GM12872 (cell line): ENCODE data around the gene USP14.

Experiments used
- TF ChIP-seq, protein P1 (sequence below): IDR thresholded peaks from 3 replicates; pipeline ENCODE4 v1.5.1; 2011; ENCODE audit warnings: low read depth, mild to moderate bottlenecking, low read length, moderate library complexity; ENCODE audit not compliant: insufficient read depth

Gene USP14

DNA sequence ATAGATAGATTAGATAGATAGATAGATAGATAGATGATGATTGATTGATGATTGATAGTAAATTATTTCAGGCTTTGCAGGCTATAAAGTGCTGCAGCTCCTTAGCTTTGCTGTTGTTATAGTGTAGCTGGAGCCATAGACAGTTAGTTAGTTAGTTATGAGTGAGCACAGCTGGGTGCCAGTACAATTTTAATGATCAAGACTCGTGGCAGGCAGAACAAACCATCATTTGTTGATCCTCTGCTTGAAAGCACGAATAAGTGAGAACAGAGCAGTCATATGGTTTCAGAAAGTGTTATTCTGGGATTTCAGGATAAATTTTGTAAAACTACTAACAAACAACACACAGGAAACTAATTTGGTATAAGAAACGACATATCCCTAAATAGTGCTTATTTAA is 55.6 kb downstream of the USP14 start:
- TF ChIP-seq, protein P1, sequence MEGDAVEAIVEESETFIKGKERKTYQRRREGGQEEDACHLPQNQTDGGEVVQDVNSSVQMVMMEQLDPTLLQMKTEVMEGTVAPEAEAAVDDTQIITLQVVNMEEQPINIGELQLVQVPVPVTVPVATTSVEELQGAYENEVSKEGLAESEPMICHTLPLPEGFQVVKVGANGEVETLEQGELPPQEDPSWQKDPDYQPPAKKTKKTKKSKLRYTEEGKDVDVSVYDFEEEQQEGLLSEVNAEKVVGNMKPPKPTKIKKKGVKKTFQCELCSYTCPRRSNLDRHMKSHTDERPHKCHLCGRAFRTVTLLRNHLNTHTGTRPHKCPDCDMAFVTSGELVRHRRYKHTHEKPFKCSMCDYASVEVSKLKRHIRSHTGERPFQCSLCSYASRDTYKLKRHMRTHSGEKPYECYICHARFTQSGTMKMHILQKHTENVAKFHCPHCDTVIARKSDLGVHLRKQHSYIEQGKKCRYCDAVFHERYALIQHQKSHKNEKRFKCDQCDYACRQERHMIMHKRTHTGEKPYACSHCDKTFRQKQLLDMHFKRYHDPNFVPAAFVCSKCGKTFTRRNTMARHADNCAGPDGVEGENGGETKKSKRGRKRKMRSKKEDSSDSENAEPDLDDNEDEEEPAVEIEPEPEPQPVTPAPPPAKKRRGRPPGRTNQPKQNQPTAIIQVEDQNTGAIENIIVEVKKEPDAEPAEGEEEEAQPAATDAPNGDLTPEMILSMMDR: no peak

DNA sequence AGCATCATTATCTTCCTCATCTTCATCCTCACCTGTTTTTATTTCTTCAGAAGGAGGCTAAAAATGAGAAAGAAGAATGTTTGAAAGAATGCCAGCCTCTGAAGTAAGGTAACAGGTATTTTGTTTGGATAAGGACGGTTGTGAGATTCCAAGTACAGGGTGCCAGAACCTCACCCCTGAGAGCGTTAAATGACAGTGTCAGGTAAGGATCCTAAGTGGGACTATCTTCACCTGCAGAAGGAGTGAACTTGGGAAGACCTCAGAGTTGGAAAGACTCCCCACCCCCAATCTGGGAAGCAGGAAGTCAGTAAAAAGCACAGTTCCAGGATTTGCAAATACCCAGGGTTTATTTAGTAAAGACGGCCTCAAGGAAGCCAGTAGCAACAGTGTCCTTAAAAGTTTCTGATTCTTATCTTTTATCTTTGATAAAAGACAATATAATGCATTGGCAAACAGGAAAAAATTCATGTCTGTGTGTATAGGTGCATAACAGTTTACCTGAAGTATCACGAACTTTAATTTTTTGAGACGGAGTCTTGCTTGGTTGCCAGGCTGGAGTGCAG is 57.2 kb downstream of the USP14 start:
- TF ChIP-seq, protein P1: no peak

DNA sequence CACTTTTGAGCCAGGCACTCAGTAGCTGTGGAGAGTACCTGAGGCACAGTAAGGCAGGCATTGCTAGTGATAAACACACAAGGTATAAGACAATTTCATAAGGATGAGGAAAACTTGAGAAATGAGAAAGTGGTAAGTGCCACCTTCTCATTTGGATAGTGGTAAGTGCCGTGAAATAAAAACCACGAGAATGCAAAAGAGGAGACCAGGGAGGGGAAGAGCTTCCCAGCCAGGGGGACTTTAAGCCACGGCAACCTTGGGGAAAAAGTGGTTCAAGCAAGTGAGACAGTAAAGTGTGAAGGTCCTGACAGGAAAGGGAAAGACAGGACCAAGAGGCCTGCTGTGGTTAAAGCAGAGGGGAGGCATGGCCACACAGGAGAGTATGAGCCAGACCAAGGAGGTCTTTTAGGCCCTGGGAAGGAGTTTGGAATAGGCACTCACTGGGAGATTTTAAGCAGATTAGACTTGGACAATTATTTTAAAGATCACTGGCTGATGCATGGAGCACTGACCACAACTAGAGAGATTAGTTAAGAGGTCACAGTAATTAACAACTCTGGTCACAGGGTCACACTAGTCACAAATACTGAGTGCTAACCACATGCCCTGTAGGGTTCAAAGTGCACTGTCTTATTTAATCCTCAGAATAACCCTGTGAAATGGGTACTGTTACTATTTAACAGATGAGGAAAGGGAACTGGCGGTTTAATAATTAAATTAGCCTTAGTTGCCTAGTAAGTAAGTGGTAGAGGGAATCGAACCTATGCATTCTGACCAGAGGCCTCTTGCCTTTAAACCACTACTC is 59.4 kb downstream of the USP14 start:
- TF ChIP-seq, protein P1: no peak

DNA sequence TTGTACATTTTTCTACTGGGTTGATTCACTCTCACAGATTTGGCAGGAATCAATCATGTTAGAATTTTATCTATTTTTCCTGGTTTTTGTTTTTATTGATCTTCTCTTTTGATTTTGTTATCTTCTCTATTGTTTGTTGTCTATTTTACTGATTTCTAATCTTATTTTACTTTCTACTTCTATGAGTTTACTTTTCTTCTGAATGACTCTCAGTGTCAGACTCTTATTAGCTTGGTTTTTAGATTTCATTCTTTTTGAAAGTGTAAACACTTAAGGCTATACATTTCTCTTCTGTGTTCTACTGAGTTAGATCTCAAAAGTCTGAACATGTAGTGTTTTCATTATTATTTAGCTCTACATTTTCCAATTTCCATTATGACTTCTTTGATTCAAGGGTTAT is 62.4 kb downstream of the USP14 start:
- TF ChIP-seq, protein P1: no peak

DNA sequence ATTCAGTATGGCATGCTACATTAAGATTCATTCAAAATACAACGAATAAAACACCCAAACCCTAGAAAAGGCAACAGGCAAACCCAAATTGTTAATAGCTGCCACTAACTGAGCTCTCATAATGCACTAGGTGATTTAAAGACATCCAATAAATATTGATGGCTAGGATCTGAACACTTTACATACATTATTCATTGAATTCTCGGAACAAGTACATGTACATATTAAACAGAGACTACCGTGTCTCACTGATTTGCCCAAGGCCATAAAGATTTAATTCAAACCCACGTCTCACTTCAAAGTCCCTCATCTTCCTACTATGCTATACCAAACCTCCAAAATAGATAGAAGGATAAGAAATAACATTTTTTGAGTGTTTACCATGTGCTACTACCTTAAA is 67.4 kb downstream of the USP14 start:
- TF ChIP-seq, protein P1: no peak

DNA sequence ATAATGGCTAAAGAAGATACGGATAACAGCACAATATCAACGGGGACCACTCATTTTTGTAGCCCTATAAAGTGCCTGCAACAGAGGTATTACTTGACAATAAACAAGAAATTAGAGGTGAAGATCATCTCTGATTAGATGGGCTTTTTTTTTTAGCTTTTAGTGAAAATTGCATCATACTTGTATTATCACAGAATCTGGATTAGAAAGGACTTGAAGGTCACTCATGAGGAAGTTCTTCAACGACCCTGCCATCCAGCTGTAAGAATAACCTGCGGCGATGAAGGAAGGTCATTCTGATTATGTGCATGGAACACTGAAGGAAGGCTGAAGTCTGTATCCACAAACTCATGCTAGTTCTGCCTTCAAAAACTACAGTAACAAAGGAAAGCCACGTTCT is 69.0 kb downstream of the USP14 start:
- TF ChIP-seq, protein P1: no peak

DNA sequence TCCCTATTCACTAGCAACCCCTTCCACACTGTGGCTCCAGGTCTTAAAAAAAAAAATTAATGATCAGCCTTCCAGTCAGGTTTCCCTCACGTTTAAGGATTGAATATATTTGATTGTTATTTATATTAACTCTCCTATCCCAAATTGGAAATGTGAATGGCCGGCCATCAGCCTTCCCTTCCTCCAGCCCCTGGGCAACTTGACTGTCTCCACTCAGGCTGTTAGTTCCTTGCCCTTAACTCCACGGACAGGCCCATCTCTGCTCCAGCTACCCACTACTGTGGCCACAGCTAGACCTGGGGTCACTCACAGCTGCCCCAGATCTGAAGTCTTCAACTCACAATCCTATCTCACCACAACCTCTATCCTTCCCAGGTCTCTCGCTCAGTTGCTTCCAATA is 69.5 kb downstream of the USP14 start:
- TF ChIP-seq, protein P1: no peak
